Dedifferentiated amniotic fluid mesenchymal stem cell (primary cell): ENCODE measurements around the gene RNU1-2.
"Not testable (repeated sequence)": the region's sequence is repeated elsewhere in the genome, so short reads cannot be mapped to it uniquely, and the experiment has no call there.

Experiments
- DNase-seq: peaks from one replicate; pipeline ENCODE4 v3.0.0-alpha.2; 2016; ENCODE audit errors: extremely low spot score

RNU1-2 gene

DNA sequence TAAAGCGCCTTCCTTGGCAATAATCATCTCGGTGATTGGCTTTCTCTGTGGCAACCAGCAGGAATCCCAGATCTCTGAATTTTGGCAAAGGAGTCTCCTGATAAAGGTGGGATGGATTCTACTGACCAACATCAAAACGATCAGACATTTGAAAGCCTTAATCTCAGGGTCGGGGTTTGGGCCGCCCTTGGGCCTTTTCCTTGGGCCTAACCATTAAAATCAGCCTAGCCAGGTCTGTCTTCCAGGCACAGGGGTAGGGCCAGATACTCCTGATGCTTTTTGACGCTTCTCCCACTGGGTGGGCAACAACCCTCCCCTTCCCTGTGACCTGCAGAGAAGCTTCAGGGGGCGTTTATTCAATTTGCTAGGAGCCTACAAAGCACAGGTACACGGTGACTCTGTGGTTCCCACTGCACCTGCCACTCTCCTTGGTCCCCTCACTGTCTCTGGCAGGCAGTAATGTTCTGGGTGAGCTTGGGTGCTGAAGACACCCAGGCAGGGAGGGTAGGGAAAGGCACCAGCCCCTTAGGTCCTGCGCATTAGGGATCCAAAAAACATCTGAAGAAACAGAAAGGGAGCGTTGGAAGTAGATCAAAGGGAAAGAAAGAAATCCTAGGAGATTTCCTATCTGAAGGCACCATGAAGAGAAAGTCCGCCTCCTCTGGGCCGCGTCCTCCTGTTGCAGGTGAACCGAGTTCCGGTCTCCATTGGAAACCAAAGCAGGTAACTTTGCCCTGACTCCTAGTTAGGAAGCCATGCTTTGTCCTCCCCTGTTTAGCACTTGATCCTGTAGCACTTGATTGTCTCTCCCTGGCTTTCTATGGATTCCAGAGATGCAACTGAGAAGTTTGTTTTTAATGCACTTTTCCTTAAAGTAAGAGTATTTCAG is 12.3 kb downstream of the RNU1-2 start:
- DNase-seq, result no peak

DNA sequence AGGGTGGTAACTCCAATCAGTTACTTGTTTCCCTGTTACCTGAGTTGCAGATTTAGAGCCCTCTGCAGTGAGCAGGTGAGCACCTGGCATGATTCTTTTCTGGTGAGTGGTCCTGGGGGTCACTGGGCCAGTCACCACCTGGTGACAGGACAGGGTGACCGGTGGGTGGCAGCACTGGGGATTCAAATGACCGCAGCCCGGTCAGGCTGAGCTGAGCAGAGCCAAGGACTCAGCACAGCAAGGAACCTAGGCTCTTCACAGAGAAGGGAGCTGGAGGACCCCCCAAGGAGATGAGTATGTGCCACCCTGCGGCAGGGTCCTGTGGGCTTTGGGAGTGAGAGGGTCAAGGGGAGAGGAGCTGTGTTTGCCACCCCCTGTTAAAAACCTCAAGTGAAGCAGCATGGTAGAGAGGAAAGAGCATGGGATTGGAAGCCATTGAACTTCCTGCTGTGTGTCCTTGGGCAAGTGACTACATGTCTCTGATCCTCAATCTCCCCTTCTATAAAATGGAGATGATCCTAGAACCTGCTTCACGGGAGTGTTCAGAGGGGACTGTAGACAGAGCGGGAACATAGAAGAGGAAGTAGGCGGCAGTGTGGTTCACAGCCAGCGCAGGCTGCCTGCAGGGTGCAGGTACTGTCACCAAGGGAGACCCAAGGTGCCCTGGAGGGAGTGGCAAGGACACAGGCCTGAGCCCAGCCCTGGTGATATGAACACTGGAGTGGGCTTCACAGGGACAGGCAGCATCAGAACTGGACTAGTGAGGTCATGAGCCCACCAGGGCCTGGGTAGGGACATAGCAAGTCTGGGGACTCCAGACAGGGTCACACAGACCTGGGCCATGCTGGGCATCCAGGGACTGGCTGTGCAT is 16.3 kb downstream of the RNU1-2 start:
- not testable (repeated sequence) for DNase-seq

DNA sequence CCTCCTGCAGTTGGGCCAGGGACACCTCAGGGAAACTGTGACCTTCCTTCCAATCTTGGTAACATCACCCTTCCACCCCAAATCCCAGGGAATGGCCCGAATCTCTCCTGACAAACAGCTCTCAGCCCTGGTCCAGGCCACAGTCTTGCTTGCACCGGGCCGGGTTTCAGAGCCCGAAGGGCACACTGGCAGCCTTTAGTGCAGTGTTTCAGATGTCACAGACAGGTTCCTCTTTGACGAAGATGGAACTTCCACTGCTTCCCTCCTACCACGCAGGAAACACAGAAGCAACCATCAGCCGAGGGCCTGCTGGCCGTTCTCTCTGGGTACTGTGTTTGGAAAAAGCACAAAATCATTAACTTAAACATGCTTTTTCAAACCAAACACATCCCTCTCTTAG is 17.0 kb downstream of the RNU1-2 start:
- DNase-seq, result not testable (repeated sequence)

DNA sequence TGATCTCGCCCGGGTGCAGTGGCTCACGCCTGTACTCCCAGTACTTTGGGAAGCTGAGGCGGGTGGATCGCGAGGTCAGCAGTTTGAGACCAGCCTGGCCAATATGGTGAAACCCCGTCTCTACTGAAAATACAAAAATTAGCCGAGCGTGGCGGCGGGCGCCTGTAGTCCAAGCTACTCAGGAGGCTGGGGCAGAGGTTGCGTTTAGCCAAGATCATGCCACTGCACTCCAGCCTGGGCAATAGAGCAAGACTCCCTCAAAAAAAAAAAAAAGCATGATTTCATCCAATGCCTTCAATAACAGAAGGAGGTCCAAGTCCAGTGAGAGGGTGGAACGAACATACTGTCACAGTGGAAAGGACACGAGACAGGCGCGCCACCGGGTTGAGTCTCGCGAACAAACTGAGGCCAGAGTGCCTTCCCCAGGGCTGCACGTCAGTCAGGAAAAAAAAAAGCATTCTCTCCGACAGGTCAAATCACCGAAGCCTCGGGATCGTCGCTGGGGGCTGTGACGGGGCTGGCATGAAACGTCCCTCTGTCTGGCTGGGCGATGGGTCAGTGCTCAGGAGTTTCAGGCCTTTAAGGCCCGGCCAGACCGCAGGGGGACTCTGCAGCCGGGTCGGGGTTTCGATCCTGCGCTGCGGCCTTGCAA is 17.5 kb downstream of the RNU1-2 start:
- no peak for DNase-seq

DNA sequence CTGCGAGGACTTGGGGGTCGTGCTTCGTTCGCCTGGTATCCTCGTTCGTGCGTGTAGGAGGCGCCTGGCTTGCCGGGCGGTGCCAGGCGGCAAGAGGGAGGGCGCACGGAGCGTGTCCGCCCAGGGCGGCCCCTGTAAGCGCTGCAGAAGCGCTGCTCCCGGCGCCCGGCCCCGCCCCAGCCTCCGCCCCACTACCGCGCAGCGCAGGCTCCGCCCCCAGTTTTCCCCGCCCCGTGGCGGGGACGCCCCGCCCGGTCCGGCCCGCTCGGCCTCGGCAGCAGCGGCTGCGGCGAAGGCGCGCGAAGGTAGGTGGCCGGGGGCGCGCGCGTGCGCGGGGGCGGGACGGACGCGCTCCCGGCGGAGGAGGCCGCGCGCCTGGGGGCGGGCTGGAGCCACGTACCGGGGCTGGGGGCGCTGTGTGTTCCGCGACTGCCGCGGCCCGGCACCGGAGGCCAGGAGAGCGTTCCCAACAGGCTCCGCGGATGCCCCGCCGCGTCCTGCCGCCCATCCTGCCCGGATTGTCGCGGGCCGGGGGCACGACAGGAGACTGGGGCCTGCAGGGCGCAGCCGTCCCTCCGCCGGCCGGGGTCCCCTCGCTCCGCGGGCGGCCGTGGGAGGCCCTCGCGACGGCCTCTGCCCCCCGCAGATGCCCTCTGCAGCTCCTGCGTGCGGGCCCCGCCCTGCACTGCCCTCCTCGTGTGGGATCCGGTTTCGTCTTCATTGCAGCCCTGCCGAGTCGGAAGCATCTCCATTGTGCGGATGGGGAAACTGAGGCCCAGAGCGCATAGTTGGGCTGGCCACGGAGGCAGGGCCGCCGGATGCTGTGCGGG is 18.3 kb downstream of the RNU1-2 start:
- peak; percentile 87 for DNase-seq

DNA sequence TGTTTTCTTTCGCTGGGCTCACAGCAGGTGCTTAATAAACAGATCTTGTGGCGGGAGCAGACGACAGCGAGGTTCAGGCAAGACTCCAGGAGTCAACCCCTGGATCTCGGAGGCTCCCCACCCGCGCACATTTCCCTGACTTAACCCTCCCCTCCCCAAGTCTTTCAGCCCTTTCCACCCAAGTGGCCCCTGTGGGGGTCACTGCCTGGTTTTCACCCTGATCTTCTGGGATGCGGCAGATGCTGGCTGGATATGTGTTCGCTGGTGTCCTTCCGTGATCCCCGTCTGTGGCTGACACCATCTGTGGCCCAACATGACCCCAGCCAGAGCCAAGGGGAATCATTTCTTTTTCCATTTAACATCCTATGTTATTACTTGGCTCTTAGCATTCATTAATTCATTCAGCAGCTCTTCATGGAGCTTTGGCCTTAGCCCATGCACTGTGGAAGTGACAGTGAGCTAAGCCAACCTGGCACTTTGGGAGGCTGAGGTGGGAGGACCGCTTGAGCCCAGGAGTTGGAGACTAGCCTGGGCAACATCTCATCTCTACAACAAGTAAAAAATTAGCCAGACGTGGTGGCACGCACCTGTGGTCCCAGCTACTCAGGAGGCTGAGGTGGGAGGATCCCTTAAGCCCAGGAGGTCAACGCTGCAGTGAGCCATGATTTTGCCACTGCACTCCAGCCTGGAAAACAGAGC is 19.3 kb downstream of the RNU1-2 start:
- not testable (repeated sequence) for DNase-seq

DNA sequence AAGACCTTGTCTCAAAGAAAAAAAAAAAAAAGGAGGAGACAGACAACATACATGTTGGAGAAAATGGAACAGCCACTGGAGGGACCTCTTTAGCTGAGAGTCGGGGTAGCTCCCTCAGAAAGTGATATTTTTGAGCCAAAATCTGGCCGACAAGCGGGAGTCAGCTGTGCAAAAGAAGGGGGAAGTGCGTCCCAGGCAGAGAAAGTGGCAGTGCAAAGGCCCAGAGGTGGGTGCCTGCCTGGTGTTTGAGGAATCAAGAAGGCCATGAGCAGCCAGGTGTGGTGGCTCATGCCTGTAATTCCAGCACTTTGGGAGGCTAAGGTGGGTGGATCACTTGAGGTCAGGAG is 19.8 kb downstream of the RNU1-2 start:
- no peak for DNase-seq

DNA sequence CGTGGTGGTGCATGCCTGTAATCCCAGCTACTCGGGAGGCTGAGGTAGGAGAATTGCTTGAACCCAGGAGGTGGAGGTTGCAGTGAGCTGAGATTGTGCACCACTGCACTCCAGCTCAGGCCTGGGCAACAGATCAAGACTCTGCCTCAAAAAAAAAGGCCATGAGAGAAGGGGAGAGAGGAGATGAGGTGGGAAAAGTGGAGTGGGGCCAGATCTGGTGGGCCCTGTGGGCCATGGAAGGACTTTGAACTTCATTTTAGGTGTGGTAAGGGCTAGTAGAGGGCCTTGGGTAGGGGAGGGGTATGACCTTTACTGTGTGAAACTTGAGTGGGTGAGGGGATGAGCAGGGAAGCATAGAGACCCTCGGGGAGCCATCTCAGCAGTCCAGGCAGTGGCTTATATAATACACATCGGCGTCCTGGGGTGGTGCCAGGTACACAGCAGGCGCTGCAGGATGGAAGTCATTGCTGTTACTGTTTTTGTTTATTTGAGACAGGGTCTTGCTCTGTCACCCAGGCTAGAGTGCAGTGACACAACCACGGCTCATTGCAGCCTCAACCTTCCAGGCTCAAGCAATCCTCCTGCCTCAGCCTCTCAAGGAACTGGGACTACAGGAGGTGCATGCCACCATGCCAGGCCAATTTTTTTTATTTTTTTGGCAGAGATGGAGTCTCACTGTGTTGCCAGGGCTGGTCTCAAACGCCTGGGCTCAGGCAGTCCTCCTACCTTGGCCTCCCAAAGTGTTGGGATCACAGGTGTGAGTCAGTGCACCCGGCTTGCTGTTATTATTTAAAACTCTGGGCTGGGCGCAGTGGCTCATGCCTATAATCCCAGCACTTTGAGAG is 20.5 kb downstream of the RNU1-2 start:
- not testable (repeated sequence) for DNase-seq

DNA sequence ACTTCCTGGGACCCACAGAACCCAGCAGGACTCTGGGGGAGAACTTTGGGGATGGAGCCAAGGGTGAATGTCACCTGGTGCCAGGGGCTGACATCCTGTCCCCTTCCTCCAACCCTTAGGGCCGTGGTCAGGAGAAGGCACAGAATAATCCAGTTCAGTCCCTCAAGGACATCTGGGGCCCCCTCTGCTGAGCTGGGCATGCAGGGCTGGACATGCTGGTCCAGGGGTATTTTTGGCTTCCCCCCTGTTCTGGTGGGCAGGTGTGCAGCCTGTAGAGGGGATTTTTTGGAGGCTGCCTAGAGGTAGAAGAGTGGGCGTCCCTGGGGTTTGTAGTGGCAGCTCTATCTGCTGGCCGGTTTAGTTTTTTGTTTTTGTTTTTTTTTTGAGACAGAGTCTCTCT is 22.6 kb downstream of the RNU1-2 start:
- no peak for DNase-seq

DNA sequence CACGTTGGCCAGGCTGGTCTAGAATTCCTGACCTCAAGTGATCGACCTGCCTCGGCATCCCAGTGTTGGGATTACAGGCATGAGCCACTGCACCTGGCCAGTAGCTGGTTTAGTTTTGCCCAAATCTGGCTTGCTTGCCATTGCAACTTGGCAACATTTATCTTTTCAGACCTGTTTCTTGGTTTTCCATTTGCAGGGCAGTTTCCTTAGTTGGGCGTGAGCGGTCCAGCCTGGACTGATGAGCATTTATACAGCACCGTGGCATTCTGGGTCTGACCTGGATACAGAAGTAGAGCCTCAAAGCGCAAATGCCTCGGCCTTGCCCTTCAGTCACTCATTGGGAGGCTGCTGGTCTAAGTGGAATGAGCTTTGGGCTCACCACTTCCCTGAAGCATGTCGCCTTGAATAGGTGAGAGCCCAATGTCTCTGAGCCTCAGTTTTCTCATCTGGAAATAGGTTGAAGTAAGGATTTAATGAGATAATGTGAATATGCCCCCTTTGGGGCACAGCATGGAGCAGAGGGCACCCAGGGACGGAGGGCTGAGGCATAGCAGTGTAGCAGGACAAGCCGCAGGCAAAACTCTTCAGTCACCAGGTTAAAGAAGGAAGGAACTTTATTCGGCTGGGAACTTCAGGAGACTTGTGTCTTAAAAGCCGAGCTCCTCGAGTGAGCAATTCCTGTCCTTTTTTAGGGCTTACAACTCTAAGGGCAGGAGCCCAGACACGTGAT is 23.3 kb downstream of the RNU1-2 start:
- DNase-seq, result not testable (repeated sequence)

DNA sequence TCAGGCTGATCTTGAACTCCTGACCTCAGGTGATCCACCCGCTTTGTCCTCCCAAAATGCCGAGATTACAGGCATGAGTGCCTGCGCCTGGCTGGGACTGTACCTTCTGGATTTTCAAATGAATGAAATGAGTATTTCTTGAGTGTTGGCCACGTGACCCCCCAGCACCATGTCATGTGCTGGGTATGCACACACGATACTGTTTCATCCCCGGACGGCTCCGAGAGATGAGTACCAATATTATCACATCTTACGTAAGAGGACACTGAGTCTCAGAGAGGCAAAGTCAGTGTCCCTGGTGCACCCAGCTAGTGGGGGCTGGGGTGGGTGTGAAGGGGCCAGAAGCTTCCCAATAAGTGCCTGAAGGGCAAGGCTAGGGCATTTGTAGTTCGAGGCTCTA is 25.2 kb downstream of the RNU1-2 start:
- no peak for DNase-seq

DNA sequence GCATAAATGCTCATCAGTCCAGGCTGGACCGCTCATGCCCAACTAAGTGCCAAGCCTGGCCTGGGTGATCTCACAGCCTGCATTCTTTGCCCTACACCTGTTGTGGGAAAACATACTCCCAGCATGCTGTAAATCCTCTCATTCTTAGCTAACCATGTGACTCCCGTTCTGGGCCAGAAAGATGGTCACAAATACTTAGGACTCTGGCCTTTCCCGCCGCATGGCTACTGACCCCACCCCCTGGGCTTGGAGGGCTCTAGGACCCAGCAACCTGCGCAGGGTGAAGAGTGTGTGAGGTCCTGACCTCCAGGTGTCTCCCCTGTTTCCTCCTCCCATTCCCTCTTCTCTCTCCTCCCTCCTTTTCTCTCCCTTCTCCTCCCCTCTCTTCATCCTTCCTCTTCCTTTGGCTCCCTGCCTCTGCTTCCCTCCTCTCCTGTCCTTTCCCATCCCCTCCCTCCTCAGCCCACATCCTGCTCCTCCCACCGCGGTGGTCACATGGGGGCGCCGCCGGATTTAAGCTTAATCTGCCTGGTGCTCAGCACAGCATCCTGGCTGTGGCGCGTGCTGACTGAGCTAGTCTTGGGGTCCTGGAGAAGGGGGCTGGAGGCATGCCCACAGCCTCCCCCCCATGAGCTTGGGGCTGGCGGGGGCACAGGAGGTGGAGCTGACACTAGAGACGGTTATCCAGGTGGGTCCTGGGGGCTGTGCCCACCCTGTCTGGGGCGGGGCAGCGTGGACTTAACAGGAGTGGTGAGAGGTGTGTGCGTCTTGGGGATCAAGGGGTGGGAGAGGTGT is 25.8 kb downstream of the RNU1-2 start, which contains the start of gene CROCC:
CROCC (plus strand) TSS at position 541 of the 795 bp plus-strand sequence; CDS start at position 629, 88 bp downstream.
- no peak for DNase-seq

DNA sequence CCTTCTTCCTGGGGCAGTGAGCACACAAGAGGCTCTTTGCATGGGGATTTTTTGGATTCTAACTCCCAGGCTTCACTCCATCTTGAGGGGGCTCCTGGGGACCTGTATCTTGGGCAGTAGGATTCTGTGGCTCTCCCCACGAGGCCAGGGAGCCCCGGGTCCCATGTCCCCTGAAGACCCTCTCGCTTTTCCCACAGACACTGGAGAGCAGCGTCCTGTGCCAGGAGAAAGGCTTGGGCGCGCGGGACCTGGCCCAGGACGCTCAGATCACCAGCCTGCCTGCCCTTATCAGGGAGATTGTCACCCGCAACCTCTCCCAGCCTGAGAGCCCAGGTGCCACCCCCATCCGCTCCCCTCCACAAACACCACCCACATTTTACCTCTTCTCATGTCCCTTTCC is 26.7 kb downstream of the RNU1-2 start:
- DNase-seq, result no peak

DNA sequence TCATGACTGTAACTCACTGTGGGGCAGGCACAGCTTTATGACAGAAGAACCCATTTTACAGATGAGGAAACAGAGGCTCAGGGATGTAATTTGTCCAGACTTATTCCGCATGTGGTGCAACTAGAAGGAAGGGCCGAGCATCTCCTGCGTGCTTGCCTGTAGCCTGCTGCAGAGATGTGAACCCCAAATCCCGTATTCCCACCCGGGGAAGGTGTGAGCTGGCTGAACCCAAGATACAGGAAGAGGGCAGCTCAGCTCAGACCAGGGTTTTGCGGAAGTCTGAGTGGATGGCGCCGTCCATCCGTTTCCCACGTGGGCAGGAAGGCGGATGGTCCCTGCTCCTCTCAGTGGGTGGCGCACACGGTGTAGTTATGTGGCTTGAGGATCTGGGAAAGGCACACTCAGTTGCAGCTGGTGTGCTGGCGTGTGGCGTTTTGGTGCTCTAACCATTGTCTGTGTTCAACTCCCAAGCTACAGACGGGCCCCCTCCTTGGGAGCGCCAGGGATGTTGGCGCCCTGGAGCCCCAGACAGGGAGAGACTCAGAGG is 27.2 kb downstream of the RNU1-2 start:
- DNase-seq, result no peak

DNA sequence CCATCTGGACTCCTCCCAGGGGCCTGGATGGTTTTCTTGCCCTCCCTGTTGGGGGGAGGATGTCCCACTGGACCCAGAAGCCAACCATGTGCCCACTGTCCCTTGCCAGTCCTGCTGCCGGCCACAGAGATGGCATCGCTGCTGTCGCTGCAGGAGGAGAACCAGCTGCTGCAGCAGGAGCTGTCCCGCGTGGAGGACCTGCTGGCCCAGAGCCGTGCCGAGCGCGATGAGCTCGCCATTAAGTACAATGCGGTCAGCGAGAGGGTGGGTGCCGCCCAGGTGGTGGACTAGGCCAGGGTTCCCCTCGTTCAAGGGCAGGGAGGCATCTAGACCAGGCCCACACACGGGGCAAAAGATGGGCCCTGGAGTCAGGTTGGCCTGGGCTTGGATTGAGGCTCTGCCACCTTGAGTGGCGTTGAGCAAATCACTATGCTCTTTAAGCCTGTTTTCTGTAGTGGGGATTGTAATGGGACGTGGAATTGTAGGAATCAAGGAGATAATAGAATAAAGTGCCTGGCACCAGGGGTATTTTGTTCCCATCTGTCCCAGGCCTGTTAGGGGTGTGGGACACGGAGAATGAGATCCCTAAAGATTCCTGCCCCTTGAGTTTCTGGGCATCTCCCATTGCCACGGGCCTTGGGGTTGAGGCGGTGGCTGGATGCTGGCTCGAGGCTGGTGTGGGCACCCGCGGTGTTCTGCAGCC is 28.6 kb downstream of the RNU1-2 start:
- DNase-seq, result no peak

DNA sequence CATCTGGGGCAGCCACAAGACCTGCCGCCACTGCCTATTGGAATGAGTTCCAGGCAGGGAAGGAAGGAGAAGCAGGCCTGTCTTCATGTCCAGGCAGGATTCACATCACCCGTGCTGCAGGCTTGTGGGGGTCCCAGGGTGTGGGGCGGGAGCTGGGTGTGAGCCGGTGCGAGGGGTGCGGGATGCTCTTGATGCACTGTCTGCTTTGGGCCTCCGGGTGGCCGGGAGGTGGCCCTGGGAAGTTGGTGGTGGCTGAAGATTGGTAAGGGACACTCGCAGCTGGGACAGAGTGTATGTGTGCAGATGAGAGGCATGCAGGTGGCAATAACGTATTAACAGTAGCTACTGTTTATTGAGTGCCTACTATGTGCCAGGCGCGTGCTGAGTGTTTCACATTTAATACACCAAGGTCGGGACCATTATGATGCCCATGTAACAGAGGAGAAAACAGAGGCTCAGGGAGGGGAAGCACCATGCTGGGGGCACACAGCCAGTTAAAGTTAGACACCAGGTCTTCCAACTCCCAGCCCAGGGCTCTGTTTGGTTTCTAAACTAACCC is 29.2 kb downstream of the RNU1-2 start:
- no peak for DNase-seq
